Measurements from ENCODE around the gene HOXD1.

Gene HOXD1

DNA sequence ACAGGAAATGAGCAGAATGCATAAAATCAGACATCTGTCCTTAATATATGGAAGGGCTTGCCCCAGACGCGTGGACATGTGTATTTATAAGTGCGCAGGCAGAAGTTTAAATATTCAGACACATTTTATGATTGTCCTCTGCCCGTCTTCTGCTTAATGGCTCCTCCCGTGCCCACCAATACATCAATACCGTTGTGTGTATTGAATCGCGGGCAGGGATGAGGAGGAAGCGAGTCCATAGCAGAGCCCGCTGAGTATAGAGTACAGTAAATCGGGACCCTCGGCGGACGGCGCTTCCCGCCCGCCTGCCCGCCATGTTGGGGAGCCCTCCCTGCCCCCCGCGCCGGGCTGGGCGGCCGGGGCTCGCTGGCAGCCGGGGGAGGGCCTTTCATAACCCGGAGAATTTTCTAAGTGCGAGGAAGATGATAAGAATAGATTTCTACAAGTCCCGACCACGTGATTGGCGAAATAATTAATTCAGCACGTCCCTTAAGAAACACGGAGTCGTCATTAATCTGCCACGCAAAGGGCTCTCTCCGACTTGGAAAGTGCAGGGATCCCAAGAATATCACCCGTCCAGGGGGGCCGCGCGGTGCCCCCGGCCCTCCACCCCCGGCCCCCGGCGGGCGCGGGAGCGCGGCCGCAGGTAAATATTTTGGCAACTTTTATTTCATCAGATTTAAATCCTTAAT lies 31.5 kb upstream of the HOXD1 start, which contains the start of gene HOXD3:
TSS of gene HOXD3 (plus strand) at position 501 of the 692 bp plus-strand sequence. CDS start 11,808 bp downstream, outside the sequence.
- Histone ChIP-seq H3K27ac (peak within 1 kb of the TSS; percentile 64; the same call in 1 of the 2 replicates), H3K9me3 (ENCODE audit: low read depth, low read length) (no peaks in the 10 kb centered on the region), H3K36me3 (ENCODE audit: insufficient read depth, low read length) (peaks cover 12% of the 10 kb centered on the region; the same call in 1 of the 2 replicates), H3K4me3 (peak within 1 kb of the TSS; percentile 82), H3K9ac (ENCODE audit: insufficient read length) (peak within 1 kb of the TSS; percentile 79)
- TF ChIP-seq EZH2 (IDR thresholded peaks at IDR 0.05) (no peak), POLR2AphosphoS5 (IDR thresholded peaks at IDR 0.05; ENCODE audit: borderline replicate concordance, low read depth, low read length) (no peak), FOXP2 (optimal IDR thresholded peaks at IDR 0.05; ENCODE audit: control extremely low read depth, extremely low read length, insufficient read depth) (no peak)
- no peak for DNase-seq (ENCODE audit: low read depth, low spot score)

DNA sequence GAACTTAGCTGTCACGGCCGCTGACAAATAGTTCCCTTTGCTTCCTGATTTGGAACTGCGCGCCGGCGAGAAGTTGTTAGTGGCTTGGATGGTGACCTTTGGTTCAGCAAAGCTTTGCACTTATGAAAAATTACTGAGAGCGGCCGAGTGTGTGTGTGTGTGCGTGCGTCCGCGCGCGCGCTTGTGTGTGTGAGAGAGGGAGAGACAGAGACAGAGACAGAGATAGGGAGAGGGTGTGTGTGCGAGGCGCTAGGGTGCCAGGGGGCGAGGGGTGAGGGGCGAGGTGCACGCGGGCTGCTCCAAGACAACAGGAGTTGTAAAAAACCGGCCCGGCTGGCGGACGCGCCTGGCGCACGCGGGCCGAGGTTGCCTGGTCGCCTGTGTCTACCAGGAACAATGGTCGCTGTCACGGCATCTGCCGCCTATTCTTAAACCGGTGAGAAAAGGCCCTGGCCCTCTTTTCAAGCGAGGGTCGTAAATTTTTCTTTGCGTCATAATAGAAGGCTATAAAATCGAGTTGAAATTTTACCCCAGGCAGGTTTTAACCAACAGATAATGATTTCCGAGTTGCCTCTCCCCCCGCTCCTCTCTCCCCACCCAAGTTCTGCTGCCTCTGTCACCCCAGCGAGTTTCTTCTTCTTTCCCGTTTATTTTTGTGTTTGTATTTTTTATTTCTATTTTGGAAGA lies 30.8 kb upstream of the HOXD1 start:
- Histone ChIP-seq H3K9me3 (ENCODE audit: low read depth, low read length) (no peaks in the 10 kb centered on the region), H3K9ac (ENCODE audit: insufficient read length) (peak overlapping the region; percentile 79), H3K27ac (peak overlapping the region; percentile 64; the same call in 1 of the 2 replicates), H3K4me3 (peak overlapping the region; percentile 82), H3K36me3 (ENCODE audit: insufficient read depth, low read length) (peaks cover 9% of the 10 kb centered on the region; the same call in 1 of the 2 replicates)
- DNase-seq (ENCODE audit: low read depth, low spot score): no peak
- TF ChIP-seq FOXP2 (optimal IDR thresholded peaks at IDR 0.05; ENCODE audit: control extremely low read depth, extremely low read length, insufficient read depth) (no peak), EZH2 (IDR thresholded peaks at IDR 0.05) (no peak), POLR2AphosphoS5 (IDR thresholded peaks at IDR 0.05; ENCODE audit: borderline replicate concordance, low read depth, low read length) (peak; percentile 36; the same call in 1 of the 2 replicates)

DNA sequence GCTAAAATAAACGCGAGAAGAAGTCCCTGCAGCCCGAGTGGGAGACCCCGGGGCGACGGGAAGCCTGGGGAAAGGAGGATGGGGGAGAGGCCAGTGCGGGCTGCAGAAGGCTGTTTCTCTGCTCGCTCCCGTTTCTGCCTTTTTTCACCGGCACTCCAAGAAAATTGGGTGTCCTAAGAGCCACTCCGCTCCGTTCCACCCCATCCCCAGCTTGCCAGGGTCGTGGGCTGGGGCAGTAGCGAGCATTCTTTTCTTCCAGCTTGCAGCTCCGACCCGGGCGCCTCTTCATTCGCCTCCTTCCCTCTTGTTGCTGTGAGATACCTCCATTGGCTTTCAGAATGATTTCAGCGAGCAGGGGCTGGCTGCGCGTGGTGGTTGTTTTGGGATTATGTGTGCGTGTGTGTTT lies 30.3 kb upstream of the HOXD1 start:
- peak overlapping the region; percentile 82 for H3K4me3 ChIP-seq
- H3K9me3 ChIP-seq (ENCODE audit: low read depth, low read length): no peaks in the 10 kb centered on the region
- H3K9ac ChIP-seq (ENCODE audit: insufficient read length): peak overlapping the region; percentile 79

DNA sequence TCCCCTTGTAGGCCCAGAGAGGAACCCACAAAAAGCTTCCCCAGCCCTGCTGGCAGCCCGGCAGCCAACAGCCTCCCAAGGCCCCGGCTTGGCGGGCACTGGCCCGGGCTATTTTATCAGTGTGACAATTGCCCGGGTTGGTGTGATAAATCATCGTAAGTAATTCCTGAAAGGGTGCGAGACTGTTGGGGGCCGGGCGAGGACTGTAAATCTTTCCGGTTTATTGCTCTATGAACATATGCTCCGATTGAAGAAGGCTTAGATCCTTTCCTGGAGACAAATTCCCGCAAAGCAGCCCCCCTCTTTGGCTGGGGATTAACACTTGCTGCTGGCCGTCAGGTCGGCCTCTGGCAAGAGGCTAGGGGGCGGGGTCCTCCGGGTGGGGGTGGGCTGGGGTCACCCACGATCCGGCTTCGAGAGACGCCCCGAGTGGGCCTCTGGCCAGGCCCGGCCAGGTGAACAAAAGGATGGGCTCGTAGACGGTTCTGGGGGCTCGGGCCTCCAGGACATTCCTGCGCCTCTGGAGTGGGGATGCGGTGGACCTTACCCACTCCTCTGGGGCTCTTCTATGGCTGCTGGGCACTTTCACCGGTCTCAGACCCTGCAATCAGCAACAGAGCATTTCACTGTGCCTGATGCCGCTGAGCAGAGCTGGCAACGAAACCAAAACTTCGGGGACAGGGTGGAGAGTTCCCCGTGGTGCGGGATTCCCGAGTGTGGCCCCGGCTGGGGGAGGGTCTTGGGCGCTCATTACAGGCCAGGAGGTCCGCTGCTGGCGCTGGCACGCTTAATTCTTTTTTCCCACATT lies 29.4 kb upstream of the HOXD1 start:
- Histone ChIP-seq H3K9ac (ENCODE audit: insufficient read length) (no peak overlapping the region), H3K27ac (no peak overlapping the region), H3K4me3 (no peak overlapping the region), H3K9me3 (ENCODE audit: low read depth, low read length) (no peaks in the 10 kb centered on the region), H3K36me3 (ENCODE audit: insufficient read depth, low read length) (peaks cover 9% of the 10 kb centered on the region; the same call in 1 of the 2 replicates)
- no peak for DNase-seq (ENCODE audit: low read depth, low spot score)
- TF ChIP-seq FOXP2 (optimal IDR thresholded peaks at IDR 0.05; ENCODE audit: control extremely low read depth, extremely low read length, insufficient read depth) (no peak), POLR2AphosphoS5 (IDR thresholded peaks at IDR 0.05; ENCODE audit: borderline replicate concordance, low read depth, low read length) (no peak), EZH2 (IDR thresholded peaks at IDR 0.05) (no peak)

More for the DNA sequence above, 30.3 kb upstream of the HOXD1 start:
- TF ChIP-seq POLR2AphosphoS5 (IDR thresholded peaks at IDR 0.05; ENCODE audit: borderline replicate concordance, low read depth, low read length) (no peak), EZH2 (IDR thresholded peaks at IDR 0.05) (no peak), FOXP2 (optimal IDR thresholded peaks at IDR 0.05; ENCODE audit: control extremely low read depth, extremely low read length, insufficient read depth) (no peak)
- Histone ChIP-seq H3K36me3 (ENCODE audit: insufficient read depth, low read length) (peaks cover 7% of the 10 kb centered on the region; the same call in 1 of the 2 replicates), H3K27ac (peak overlapping the region; percentile 64; the same call in 1 of the 2 replicates)
- no peak for DNase-seq (ENCODE audit: low read depth, low spot score)

DNA sequence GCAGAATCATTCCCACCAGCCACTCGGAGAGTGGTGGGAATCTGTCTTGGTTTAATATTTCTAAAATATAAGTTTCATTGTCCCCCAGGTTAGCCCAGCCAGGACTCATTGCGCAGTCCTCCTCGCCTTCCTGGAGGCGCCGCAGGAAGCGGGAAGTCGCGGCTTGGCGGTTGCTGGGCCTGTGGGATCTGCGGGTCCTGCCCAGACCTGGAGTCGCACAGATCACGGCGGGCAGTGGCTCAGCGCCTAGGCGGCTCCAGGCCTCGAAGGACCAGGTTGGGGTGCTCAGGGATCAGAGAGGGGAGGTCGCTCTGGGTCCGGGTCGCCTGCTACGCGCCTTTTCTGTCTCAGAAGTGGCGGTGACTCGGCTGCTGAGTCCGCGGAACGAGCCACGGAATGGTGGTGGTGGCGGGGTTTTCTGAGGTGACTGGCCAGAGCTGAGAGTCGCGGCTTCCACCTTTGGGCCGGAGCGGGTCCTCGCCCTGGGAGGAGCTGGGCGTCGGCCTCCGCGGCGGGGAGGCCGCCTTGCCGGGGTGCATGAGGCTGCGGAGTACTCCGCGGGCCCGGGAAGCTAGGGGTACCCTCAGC lies 28.7 kb upstream of the HOXD1 start:
- Histone ChIP-seq H3K4me3 (no peak overlapping the region), H3K9ac (ENCODE audit: insufficient read length) (no peak overlapping the region), H3K36me3 (ENCODE audit: insufficient read depth, low read length) (peaks cover 8% of the 10 kb centered on the region; the same call in 1 of the 2 replicates), H3K27ac (no peak overlapping the region), H3K9me3 (ENCODE audit: low read depth, low read length) (no peaks in the 10 kb centered on the region)
- TF ChIP-seq EZH2 (IDR thresholded peaks at IDR 0.05) (no peak), FOXP2 (optimal IDR thresholded peaks at IDR 0.05; ENCODE audit: control extremely low read depth, extremely low read length, insufficient read depth) (no peak), POLR2AphosphoS5 (IDR thresholded peaks at IDR 0.05; ENCODE audit: borderline replicate concordance, low read depth, low read length) (no peak)
- DNase-seq (ENCODE audit: low read depth, low spot score): no peak

DNA sequence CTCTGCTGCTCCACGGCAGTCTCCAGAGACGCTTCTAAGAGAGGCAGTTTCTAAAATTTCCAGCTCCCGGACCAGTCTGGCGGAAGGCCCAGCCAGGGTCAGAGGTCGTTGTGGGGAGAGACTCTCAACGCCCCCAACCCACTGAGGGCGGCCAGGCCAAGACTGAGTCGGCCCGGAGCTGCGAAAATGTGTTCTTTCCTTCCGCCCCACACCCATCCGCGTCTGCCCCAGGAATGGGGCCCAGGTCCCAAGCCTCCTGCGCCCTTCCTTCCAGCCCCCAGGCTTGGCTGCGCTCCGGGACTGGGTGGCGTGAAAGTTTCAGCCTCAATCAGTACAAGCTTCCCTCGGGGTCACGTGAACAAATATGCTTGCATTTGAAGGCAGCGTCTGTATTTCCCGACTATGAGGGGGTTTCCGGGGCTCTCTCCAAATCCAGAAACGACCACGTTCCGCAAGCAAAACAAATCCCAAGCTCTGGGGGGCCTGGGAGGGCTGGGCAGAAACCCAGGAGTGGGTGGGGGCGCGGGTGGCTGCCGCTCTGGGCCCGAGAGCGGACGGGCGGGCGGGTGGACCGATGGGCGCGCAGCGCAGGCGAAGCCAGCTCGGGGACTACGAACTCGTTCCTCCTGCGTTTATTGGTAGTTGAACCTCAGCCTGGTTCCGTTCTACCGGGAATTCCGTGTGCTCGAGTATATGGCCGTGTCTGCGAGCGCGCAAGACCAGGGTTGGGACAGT lies 28.1 kb upstream of the HOXD1 start:
- TF ChIP-seq FOXP2 (optimal IDR thresholded peaks at IDR 0.05; ENCODE audit: control extremely low read depth, extremely low read length, insufficient read depth) (no peak), EZH2 (IDR thresholded peaks at IDR 0.05) (no peak), POLR2AphosphoS5 (IDR thresholded peaks at IDR 0.05; ENCODE audit: borderline replicate concordance, low read depth, low read length) (no peak)
- Histone ChIP-seq H3K27ac (no peak overlapping the region), H3K9me3 (ENCODE audit: low read depth, low read length) (no peaks in the 10 kb centered on the region), H3K36me3 (ENCODE audit: insufficient read depth, low read length) (peaks cover 5% of the 10 kb centered on the region; the same call in 1 of the 2 replicates), H3K9ac (ENCODE audit: insufficient read length) (no peak overlapping the region), H3K4me3 (no peak overlapping the region)
- no peak for DNase-seq (ENCODE audit: low read depth, low spot score)

Data from SK-N-MC (cell line).